ENCODE measurements around the gene PLCH2. TPM values are rescaled to one million over a fixed set of nuclear protein-coding genes. Genes with fewer than 3 reads are reported as not detected.

Gene PLCH2
- total RNA-seq, 1 donor from 2014 or later: 0.16 TPM

GRCh38 chr1:2502210-2502609 lies 26.1 kb downstream of the PLCH2 start:
- H3K4me1 ChIP-seq: peaks cover 28% of the 10 kb centered on the region
- no peak overlapping the region for H3K27ac ChIP-seq (replicated peaks)
- intact Hi-C loops (cut with micrococcal nuclease): no loop called here
- peaks cover 78% of the 10 kb centered on the region for H3K27me3 ChIP-seq (ENCODE audit: low read depth)
- no peaks in the 10 kb centered on the region for H3K9me3 ChIP-seq (replicated peaks)
- no peaks in the 10 kb centered on the region for H3K36me3 ChIP-seq
- DNase-seq: no peak
- no peak overlapping the region for H3K4me3 ChIP-seq
- TF ChIP-seq, protein P1, sequence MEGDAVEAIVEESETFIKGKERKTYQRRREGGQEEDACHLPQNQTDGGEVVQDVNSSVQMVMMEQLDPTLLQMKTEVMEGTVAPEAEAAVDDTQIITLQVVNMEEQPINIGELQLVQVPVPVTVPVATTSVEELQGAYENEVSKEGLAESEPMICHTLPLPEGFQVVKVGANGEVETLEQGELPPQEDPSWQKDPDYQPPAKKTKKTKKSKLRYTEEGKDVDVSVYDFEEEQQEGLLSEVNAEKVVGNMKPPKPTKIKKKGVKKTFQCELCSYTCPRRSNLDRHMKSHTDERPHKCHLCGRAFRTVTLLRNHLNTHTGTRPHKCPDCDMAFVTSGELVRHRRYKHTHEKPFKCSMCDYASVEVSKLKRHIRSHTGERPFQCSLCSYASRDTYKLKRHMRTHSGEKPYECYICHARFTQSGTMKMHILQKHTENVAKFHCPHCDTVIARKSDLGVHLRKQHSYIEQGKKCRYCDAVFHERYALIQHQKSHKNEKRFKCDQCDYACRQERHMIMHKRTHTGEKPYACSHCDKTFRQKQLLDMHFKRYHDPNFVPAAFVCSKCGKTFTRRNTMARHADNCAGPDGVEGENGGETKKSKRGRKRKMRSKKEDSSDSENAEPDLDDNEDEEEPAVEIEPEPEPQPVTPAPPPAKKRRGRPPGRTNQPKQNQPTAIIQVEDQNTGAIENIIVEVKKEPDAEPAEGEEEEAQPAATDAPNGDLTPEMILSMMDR (IDR thresholded peaks at IDR 0.05; ENCODE audit: borderline replicate concordance): no peak

- intact Hi-C loops (cut with micrococcal nuclease): no loop called here
- H3K4me3 ChIP-seq: no peak overlapping the region
- H3K9me3 ChIP-seq (replicated peaks): no peaks in the 10 kb centered on the region
- DNase-seq: no peak
- peaks cover 2% of the 10 kb centered on the region for H3K36me3 ChIP-seq
- H3K4me1 ChIP-seq: peaks cover 28% of the 10 kb centered on the region
- no peak overlapping the region for H3K27ac ChIP-seq (replicated peaks)
- H3K27me3 ChIP-seq (ENCODE audit: low read depth): peaks cover 71% of the 10 kb centered on the region
- TF ChIP-seq, protein P1 (IDR thresholded peaks at IDR 0.05; ENCODE audit: borderline replicate concordance): no peak
These were observed 26.8 kb downstream of the PLCH2 start for GRCh38 chr1:2502661-2503553.

GRCh38 chr1:2503554-2504224 lies 27.6 kb downstream of the PLCH2 start:
- H3K4me1 ChIP-seq: peaks cover 28% of the 10 kb centered on the region
- intact Hi-C loops (cut with micrococcal nuclease): no loop called here
- peaks cover 63% of the 10 kb centered on the region for H3K27me3 ChIP-seq (ENCODE audit: low read depth)
- H3K4me3 ChIP-seq: no peak overlapping the region
- no peaks in the 10 kb centered on the region for H3K9me3 ChIP-seq (replicated peaks)
- DNase-seq: no peak
- H3K27ac ChIP-seq (replicated peaks): no peak overlapping the region
- TF ChIP-seq, protein P1 (IDR thresholded peaks at IDR 0.05; ENCODE audit: borderline replicate concordance): no peak
- H3K36me3 ChIP-seq: peaks cover 10% of the 10 kb centered on the region

DNA sequence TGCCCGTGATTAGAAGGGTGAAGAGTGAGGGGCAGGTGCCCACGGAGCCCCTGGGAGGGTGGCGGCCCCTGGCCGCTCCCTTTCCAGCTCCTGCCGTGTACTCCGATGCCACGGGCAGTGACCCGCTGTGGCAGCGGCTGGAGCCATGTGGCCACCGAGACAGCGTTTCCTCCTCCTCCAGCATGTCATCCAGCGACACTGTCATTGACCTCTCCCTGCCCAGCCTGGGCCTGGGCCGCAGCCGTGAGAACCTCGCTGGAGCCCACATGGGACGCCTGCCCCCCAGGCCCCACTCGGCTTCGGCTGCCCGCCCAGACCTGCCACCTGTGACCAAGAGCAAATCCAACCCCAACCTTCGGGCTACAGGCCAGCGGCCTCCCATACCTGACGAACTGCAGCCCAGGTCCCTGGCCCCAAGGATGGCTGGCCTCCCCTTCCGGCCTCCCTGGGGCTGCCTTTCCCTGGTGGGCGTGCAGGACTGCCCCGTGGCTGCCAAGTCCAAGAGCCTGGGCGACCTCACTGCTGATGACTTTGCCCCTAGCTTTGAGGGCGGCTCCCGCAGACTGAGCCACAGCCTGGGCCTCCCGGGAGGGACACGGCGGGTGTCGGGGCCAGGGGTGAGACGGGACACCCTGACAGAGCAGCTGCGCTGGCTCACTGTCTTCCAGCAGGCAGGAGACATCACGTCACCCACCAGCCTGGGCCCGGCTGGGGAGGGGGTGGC lies 28.3 kb downstream of the PLCH2 start:
- TF ChIP-seq, protein P1 (IDR thresholded peaks at IDR 0.05; ENCODE audit: borderline replicate concordance): no peak
- no peak for DNase-seq
- Histone ChIP-seq H3K36me3 (peaks cover 17% of the 10 kb centered on the region), H3K4me1 (peaks cover 28% of the 10 kb centered on the region), H3K9me3 (replicated peaks) (no peaks in the 10 kb centered on the region), H3K27me3 (ENCODE audit: low read depth) (peaks cover 56% of the 10 kb centered on the region), H3K27ac (replicated peaks) (no peak overlapping the region), H3K4me3 (no peak overlapping the region)
- intact Hi-C loops (cut with micrococcal nuclease): no loop called here

DNA sequence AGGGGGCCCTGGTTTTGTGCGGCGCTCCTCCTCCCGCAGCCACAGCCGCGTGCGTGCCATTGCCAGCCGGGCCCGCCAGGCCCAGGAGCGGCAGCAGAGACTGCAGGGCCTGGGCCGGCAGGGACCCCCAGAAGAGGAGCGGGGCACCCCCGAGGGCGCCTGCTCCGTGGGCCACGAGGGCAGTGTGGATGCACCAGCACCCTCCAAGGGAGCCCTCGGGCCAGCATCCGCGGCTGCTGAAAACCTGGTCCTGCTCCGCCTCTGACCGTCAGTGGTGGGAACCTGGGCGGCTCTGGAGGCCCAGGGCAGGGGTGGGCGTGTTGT lies 28.8 kb downstream of the PLCH2 start:
- peaks cover 51% of the 10 kb centered on the region for H3K27me3 ChIP-seq (ENCODE audit: low read depth)
- no peak overlapping the region for H3K27ac ChIP-seq (replicated peaks)
- H3K36me3 ChIP-seq: peaks cover 22% of the 10 kb centered on the region
- no peaks in the 10 kb centered on the region for H3K9me3 ChIP-seq (replicated peaks)
- intact Hi-C loops (cut with micrococcal nuclease): no loop called here
- peaks cover 28% of the 10 kb centered on the region for H3K4me1 ChIP-seq
- TF ChIP-seq, protein P1 (IDR thresholded peaks at IDR 0.05; ENCODE audit: borderline replicate concordance): no peak
- DNase-seq: no peak
- H3K4me3 ChIP-seq: no peak overlapping the region

Measured in left ventricle myocardium inferior (tissue), 1 donor.